HG03066 (cell line): ENCODE measurements around the gene ATF3.
"Not testable (repeated sequence)": the region's sequence is repeated elsewhere in the genome, so short reads cannot be mapped to it uniquely, and the experiment has no call there.

Source experiments
- ATAC-seq: cut with Tn5 transposase; IDR thresholded peaks from one replicate; pipeline ENCODE4 v1.9.1; 2021; ENCODE audit warnings: low read depth; ENCODE audit not compliant: unreplicated experiment

Gene ATF3

GRCh38 chr1:212624976-212625501 lies 16.5 kb downstream of the ATF3 start:
- no peak for ATAC-seq

- ATAC-seq = no peak
Observed at GRCh38 chr1:212625781-212626450, 17.4 kb downstream of the ATF3 start.

- no peak for ATAC-seq
Observed at GRCh38 chr1:212628046-212628445, 19.5 kb downstream of the ATF3 start.

GRCh38 chr1:212628813-212629415 lies 20.4 kb downstream of the ATF3 start:
- no peak for ATAC-seq

GRCh38 chr1:212629450-212630157 lies 21.0 kb downstream of the ATF3 start:
- ATAC-seq = no peak

- peak; percentile 98 for ATAC-seq
Observed at GRCh38 chr1:212630158-212630900, 21.8 kb downstream of the ATF3 start.

- ATAC-seq = no peak
Observed at GRCh38 chr1:212633161-212633560, 24.6 kb downstream of the ATF3 start.

GRCh38 chr1:212634252-212634651 lies 25.7 kb downstream of the ATF3 start:
- no peak for ATAC-seq

- no peak for ATAC-seq
Observed at GRCh38 chr1:212635141-212635631, 26.6 kb downstream of the ATF3 start.

- ATAC-seq = no peak
Observed at GRCh38 chr1:212637902-212638301, 29.3 kb downstream of the ATF3 start.

- no peak for ATAC-seq
Observed at GRCh38 chr1:212638492-212639151, 30.1 kb downstream of the ATF3 start.

- not testable (repeated sequence) for ATAC-seq
Observed at GRCh38 chr1:212639524-212639923, 31.0 kb downstream of the ATF3 start.

GRCh38 chr1:212640223-212640878 lies 31.8 kb downstream of the ATF3 start:
- ATAC-seq = no peak

- no peak for ATAC-seq
Observed at GRCh38 chr1:212641956-212642355, 33.4 kb downstream of the ATF3 start.

GRCh38 chr1:212643877-212644276 lies 35.3 kb downstream of the ATF3 start:
- ATAC-seq = no peak

GRCh38 chr1:212644866-212645545 lies 36.4 kb downstream of the ATF3 start:
- no peak for ATAC-seq

- ATAC-seq = no peak
Observed at GRCh38 chr1:212645546-212646543, 37.3 kb downstream of the ATF3 start.

GRCh38 chr1:212646588-212646987 lies 38.0 kb downstream of the ATF3 start:
- ATAC-seq = no peak
